Sigmoid colon (tissue), 4 donors: Measurements from ENCODE around the gene LRRC75B.
"Not testable (repeated sequence)": the region's sequence is repeated elsewhere in the genome, so short reads cannot be mapped to it uniquely, and the experiment has no call there.

Experiments
- CTCF ChIP-seq, 4 experiments: fragments of 450-650 bp in 3 of 4; fragments of 200-600 bp in 1 of 4; IDR thresholded peaks; one replicate each; pipeline ENCODE4 v1.5.1; 2016 to 2019; ENCODE audit warnings: antibody characterized with exemption in 4 of 4, mild to moderate bottlenecking in 3 of 4, moderate library complexity in 2 of 4
- EP300 ChIP-seq, 4 donors: sonication (generic); formaldehyde crosslinking; IDR thresholded peaks; one replicate each; pipeline ENCODE4 v1.6.1; 2017; ENCODE audit warnings: antibody characterized with exemption in 4 of 4
- POLR2A ChIP-seq, 2 donors: fragments of 450-650 bp; IDR thresholded peaks; one replicate each; pipeline ENCODE4 v1.6.1; 2016; ENCODE audit warnings: antibody characterized with exemption in 2 of 2, mild to moderate bottlenecking in 2 of 2, moderate library complexity in 2 of 2

DNA sequence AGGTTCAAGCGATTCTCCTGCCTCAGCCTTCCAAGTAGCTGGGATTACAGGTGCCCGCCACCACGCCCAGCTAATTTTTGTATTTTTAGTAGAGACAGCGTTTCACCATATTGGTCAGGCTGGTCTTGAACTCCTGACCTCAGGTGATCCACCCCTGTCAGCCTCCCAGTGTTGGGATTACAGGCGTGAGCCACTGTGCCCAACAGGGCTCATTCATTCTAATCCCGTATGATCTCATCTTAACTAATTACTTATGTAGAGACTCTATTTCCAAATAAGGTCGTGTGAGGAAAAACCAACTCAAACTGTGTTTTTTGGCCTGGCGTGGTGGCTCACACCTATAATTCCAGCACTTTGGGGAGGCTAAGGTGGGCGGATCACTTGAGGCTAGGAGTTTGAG is 4.2 kb upstream of the LRRC75B start:
- TF ChIP-seq EP300, CTCF, POLR2A (IDR thresholded peaks at IDR 0.05): not testable (repeated sequence)
